Progenitor cell of endocrine pancreas (in vitro differentiated cells): ENCODE data around the gene FNBP1. TPM values are rescaled to one million over a fixed set of nuclear protein-coding genes. Genes with fewer than 3 reads are reported as not detected.

Experiments used
- DNase-seq: peaks from one replicate; pipeline ENCODE4 v3.0.0; 2021; ENCODE audit warnings: low spot score; ENCODE audit not compliant: unreplicated experiment
- H3K27ac Mint-ChIP-seq: 2 replicates; pipeline ENCODE4 v1.8.0; 2021; ENCODE audit warnings: mild to moderate bottlenecking, moderate library complexity, mixed read lengths
- H3K27me3 Mint-ChIP-seq: 2 replicates; pipeline ENCODE4 v1.8.0; 2021; ENCODE audit warnings: mixed read lengths
- H3K36me3 Mint-ChIP-seq: 2 replicates; pipeline ENCODE4 v1.8.0; 2022; ENCODE audit warnings: mixed read lengths; ENCODE audit not compliant: insufficient read depth
- H3K4me1 Mint-ChIP-seq: 2 replicates; pipeline ENCODE4 v1.8.0; 2021; ENCODE audit warnings: low read depth, mixed read lengths
- H3K4me3 Mint-ChIP-seq: 2 replicates; pipeline ENCODE4 v1.8.0; 2021; ENCODE audit warnings: low read depth, mild to moderate bottlenecking, moderate library complexity, mixed read lengths
- H3K9me3 Mint-ChIP-seq: 2 replicates; pipeline ENCODE4 v1.8.0; 2021; ENCODE audit warnings: low read depth, mixed read lengths
- total RNA-seq: library from RNA; stranded (reverse); gene quantifications from 2 replicates; pipeline ENCODE4 v1.2.1, GENCODE V29; 2021
- TF ChIP-seq, protein P1 (sequence below): fragments of 200-600 bp; sonication (generic); IDR thresholded peaks from one replicate; pipeline ENCODE4 v1.5.0; 2021; ENCODE audit warnings: antibody characterized with exemption, mild to moderate bottlenecking; ENCODE audit not compliant: unreplicated experiment

The FNBP1 gene
- total RNA-seq, 1 donor from 2014 or later = 44.1 TPM

DNA sequence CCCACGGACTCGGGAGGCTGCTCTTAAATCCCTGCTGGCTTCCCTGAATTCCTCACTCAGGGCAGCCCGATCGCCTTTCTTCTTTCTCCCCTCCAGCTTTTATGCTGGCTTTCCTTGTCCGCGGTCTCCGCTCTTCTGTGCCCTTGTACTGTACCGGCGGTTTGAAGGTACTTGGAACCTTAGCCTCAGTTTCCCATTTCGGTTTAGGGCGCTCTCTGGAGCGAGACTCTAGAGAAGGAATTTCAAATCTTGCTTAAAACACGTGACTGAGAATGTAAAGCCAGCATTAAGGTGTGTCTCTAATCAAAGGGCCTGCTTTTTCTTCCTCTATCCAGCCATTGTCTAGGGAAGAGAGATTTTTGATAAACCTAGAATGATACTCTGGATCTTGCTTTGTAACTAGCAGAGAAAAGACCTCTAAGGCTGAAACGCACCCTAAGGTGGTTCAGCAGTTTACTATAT lies 11.4 kb upstream of the FNBP1 start:
- H3K27me3 Mint-ChIP-seq = no peaks in the 10 kb centered on the region

DNA sequence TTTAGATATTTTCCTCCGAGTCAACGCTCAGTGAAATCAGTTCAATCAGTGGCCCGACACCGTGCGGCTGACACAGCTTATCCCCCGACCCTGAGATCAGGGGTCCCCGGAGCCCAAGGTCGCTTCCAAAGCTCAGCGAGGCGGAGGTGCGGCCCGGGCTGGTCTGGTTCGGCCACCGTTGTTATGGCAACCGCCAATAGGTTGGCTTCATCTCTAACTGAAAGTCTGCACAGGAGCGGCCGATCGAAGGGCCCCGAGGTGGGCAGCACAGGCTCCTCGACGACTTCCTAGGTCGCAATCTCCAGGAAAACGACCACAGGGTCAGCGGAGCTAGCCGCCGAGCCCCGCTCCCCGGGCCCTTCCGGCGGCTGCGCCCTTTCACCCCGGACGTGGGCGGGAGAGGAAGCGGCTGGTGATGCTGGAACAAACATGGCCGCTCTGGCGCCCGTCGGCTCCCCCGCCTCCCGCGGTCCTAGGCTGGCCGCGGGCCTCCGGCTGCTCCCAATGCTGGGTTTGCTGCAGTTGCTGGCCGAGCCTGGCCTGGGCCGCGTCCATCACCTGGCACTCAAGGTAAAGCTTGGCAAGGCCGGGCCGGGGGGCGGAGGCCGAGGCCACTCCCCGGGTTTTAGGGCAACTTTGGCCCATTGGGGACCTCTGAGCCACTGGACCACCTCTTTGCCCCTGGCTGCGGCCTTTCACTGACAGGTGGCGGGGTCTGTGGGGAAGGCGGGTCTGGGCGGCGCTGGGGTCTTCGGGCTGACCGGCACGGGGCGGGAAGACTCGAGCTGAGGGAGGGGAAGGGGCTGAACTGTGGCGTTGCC lies 10.7 kb upstream of the FNBP1 start, which contains the start of gene GPR107:
Gene GPR107 (plus strand): TSS at position 403 of the 821 bp plus-strand sequence. CDS start 27 bp downstream, at position 430.
- Mint-ChIP-seq H3K9me3 (no peaks in the 10 kb centered on the region), H3K36me3 (peaks cover 1% of the 10 kb centered on the region), H3K27me3 (no peaks in the 10 kb centered on the region), H3K4me1 (peaks cover 5% of the 10 kb centered on the region), H3K4me3 (peak within 1 kb of the TSS; percentile 95), H3K27ac (peak within 1 kb of the TSS; percentile 99)
- TF ChIP-seq, protein P1, sequence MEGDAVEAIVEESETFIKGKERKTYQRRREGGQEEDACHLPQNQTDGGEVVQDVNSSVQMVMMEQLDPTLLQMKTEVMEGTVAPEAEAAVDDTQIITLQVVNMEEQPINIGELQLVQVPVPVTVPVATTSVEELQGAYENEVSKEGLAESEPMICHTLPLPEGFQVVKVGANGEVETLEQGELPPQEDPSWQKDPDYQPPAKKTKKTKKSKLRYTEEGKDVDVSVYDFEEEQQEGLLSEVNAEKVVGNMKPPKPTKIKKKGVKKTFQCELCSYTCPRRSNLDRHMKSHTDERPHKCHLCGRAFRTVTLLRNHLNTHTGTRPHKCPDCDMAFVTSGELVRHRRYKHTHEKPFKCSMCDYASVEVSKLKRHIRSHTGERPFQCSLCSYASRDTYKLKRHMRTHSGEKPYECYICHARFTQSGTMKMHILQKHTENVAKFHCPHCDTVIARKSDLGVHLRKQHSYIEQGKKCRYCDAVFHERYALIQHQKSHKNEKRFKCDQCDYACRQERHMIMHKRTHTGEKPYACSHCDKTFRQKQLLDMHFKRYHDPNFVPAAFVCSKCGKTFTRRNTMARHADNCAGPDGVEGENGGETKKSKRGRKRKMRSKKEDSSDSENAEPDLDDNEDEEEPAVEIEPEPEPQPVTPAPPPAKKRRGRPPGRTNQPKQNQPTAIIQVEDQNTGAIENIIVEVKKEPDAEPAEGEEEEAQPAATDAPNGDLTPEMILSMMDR = no peak
- DNase-seq = peak; percentile 63

More for the DNA sequence above, 11.4 kb upstream of the FNBP1 start:
- peaks cover 2% of the 10 kb centered on the region for H3K36me3 Mint-ChIP-seq
- no peaks in the 10 kb centered on the region for H3K9me3 Mint-ChIP-seq
- peak overlapping the region; percentile 99 for H3K27ac Mint-ChIP-seq
- DNase-seq = no peak
- TF ChIP-seq, protein P1 = no peak
- H3K4me1 Mint-ChIP-seq = peaks cover 5% of the 10 kb centered on the region
- peak overlapping the region; percentile 95 for H3K4me3 Mint-ChIP-seq

DNA sequence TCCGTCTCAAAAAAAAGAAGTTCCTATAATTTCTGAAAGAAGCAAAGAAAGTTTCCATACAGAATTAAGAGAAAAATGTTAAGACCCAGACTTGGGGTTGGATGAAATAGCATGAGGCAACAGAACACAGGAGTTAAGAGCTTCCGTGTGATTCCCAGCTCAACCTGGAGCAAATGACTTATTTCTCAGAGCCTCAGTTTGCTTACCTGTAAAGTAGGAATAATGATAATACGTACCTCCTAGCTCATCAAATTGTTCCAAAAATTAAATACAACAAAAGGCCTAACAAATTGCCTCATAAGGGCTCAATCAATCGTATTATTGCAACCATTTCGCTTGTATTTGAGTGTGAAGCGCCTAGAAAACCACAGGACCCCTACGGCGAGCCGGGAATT lies 10.1 kb upstream of the FNBP1 start:
- no peak for DNase-seq
- TF ChIP-seq, protein P1 = no peak
- Mint-ChIP-seq H3K27ac (peak overlapping the region; percentile 93), H3K36me3 (no peaks in the 10 kb centered on the region), H3K4me1 (peaks cover 5% of the 10 kb centered on the region), H3K27me3 (no peaks in the 10 kb centered on the region), H3K9me3 (no peaks in the 10 kb centered on the region), H3K4me3 (peak overlapping the region; percentile 95)

DNA sequence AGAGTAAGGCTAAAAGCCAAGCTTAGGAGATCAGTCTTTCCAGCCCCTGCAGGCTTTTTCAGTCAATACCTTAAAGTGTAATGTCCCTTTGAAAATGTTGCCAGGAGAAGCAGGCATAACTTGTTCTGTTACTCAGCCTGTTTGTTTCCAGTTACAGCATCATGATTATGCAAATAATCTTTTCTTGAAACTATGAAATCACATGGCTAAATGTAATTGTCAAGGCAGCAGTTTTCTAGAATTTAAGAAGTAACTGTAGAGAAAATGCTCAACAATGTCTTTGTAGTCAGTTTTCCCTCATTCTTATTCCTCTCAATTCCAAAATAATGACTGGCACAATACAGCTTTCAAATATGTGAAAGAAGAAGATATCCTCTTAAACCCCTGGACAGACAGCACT lies 8.9 kb upstream of the FNBP1 start:
- Mint-ChIP-seq H3K9me3 (no peaks in the 10 kb centered on the region), H3K27me3 (no peaks in the 10 kb centered on the region), H3K36me3 (no peaks in the 10 kb centered on the region), H3K27ac (no peak overlapping the region), H3K4me1 (peaks cover 5% of the 10 kb centered on the region), H3K4me3 (peak overlapping the region; percentile 25)
- TF ChIP-seq, protein P1 = no peak
- no peak for DNase-seq

DNA sequence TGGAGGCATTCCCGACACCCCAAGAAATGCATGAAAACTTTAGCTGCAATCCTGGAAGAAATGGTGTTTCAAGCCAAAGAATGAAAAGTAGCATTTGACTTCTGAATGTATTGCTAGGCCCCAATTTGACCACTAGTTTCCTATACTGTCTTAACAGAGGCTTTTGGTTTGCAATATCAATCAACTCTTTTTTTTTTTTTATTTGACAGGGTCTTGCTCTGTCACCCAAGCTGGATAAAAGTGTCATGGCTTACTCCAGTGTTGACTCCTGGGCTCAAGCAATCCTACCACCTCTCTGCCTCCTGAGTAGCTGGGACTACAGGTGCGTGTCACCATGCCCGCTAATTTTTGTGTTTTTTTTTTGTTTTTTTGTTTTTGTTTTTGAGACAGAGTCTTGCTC lies 7.5 kb upstream of the FNBP1 start:
- Mint-ChIP-seq H3K36me3 (no peaks in the 10 kb centered on the region), H3K9me3 (no peaks in the 10 kb centered on the region), H3K4me1 (peaks cover 10% of the 10 kb centered on the region), H3K27ac (peak overlapping the region; percentile 17), H3K27me3 (no peaks in the 10 kb centered on the region), H3K4me3 (no peak overlapping the region)
- no peak for DNase-seq
- TF ChIP-seq, protein P1 = no peak
